Hepatic stellate cell (primary cell): ENCODE data around the gene KIF4B.
"Not testable (repeated sequence)": the region's sequence is repeated elsewhere in the genome, so short reads cannot be mapped to it uniquely, and the experiment has no call there.

ENCODE experiments used
- DNase-seq: peaks from one replicate; pipeline ENCODE4 v3.0.0; 2011; ENCODE audit warnings: low spot score

The KIF4B gene

GRCh38 chr5:155013526-155013925 is at the start of gene KIF4B:
TSS of gene KIF4B (plus strand) at chr5:155013755. CDS start at chr5:155013860, 105 bp downstream.
- DNase-seq = no peak

- no peak for DNase-seq
Observed at GRCh38 chr5:154966081-154966841, 47.3 kb upstream of the KIF4B start.

DNA sequence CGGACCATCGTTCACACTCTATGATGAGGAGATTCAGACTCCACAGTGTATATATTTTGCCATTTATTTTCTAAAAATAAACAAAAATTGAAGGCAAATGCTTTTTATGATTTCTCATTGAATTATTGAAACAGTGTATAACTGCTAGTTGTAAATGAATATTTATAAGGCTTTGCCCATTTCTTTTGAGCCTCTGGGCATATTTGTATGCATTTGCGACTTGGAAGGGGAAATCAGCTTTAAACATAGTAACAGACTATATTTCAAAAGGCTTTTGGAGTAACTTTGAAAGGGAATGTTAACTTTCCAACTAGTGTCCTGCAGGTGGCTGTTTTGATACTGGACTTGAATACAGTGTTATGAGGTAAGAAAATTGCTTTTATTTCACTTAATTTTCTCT is 46.7 kb upstream of the KIF4B start:
- no peak for DNase-seq

DNA sequence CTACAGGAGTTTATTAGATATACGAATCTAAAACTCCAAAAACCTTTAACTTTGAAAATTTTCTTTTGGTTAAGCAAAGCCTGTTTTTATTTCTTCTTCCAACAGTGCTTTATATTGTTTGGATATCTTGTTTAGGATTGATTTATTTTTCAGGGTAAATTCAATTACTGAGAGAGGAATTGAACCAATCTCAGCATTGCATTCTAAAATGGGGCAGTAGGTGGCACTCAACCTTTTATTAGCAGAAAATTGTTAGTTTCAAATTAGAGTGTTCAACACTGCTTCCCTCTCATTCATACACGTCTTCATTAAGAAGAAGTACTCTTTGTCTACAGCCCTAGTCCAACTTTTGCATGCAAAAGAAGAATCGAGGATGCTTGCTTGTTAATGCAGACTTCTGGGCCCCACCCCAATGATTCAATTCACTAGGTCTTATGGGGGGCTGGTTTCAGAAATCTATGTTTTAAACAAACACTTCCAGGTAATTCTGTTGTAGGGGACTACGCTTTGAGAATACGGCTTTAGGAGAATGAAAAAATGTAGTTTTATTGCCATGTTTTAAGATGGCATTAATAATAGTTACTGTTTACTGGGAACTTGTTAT is 46.0 kb upstream of the KIF4B start:
- DNase-seq = peak; percentile 19

DNA sequence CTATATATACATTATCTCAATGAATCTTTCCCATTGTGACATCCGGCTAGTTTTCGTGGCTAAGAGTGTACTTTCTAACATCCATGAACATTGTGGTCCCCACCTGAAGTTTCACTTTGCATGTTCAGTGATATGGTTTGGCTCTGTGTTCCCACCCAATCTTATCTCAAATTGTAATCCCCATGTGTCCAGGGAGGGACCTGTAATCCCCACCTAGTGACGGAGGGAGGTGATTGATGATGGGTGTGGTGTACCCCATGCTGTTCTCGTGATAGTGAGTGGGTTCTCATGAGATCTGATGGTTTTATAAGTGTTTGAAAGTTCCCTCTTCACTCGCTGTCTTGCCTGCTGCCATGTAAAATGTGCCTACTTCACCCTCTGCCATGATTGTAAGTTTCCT is 44.6 kb upstream of the KIF4B start:
- DNase-seq = no peak

DNA sequence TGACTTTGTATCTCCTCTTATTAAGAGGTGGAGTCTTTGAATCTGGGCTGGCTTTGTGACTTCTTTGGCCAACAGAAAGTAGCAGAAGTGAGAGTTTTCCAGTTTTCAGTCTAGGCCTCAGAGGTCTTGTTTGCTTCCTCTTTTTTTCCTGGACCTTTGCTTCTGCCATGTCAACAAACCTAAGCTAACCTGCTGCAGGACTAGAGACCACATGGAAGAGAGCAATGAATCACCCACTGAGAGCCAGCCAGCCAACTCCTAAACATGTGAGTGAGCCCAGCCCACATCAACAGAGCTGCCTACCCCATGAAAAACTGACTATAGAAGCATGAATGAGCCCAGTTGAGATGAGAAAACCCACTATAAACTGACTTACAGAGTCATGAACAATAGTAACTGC is 42.8 kb upstream of the KIF4B start:
- no peak for DNase-seq

DNA sequence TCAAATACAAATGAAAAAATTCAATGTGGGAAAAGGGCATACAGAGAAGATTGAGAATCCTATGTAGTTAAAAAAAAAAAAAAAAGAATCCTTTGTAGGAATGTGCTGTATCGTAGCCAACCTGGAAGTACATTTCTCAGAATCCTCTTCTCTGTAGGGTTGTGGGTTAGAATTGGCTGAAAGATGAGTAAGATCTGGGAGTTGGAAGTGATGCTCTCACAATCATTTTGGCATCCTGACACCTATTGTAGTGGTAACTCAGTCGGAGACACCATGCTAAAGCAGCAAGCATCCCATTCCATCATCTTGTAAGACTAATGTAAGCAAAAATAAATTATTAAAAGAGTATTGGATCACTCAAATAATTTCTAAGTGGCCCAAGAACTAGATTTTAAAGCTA is 42.1 kb upstream of the KIF4B start:
- DNase-seq = no peak

GRCh38 chr5:154972476-154973080 is 41.0 kb upstream of the KIF4B start:
- DNase-seq = peak; percentile 38

DNA sequence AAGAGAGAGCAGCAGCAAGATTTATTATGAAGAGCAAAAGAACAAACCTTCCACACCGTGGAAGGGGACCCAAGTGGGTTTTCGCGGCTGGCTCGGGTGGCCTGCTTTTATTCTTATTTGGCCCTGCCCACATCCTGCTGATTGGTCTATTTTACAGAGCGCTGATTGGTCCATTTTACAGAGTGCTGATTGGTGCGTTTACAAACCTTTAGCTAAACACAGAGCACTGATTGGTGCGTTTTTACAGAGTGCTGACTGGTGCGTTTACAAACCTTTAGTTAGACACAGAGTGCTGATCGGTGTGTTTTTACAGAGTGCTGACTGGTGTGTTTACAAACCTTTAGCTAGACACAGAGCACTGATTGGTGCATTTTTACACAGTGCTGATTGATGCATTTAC is 37.5 kb upstream of the KIF4B start:
- not testable (repeated sequence) for DNase-seq

DNA sequence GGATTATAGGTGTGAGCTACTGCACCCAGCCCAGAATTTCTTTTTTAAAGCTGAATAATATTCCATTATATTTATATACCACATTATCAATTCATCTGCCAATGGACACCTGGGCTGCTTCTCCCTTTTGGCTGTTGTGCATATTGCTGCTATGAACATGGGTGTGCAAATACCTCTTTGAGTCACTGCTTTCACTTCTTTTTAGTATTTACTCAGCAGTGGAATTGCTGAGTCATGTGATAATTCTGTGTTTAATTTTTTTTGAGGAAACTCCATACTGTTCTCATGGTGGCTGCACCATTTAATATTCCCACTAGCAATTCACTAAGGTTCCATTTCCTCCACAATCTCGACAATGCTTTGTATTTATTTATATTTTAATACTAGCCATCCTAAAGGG is 36.1 kb upstream of the KIF4B start:
- no peak for DNase-seq

- DNase-seq = not testable (repeated sequence)
Observed at GRCh38 chr5:154978294-154978693, 35.3 kb upstream of the KIF4B start.

- no peak for DNase-seq
Observed at GRCh38 chr5:154984946-154985516, 28.5 kb upstream of the KIF4B start.

GRCh38 chr5:154986151-154986550 is 27.4 kb upstream of the KIF4B start:
- no peak for DNase-seq

DNA sequence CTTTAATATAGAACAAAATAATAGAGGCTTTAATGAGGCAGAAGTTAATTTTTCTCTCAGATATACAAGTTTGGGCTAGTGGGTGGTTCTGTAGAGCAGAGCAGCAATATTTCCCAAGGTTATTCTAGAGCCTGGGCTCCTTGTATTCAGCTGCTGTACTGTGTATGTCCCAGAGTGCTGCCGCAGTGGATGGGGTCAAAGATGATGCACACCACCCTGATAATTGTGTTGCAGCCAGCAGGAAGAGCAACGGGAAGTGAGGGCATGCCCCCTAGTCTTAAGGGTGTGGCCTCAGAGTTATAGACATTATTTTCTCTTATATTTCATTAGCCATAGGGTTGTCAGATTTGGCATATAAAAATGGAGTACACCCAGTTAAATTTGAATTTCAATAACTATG is 23.9 kb upstream of the KIF4B start:
- DNase-seq = no peak

DNA sequence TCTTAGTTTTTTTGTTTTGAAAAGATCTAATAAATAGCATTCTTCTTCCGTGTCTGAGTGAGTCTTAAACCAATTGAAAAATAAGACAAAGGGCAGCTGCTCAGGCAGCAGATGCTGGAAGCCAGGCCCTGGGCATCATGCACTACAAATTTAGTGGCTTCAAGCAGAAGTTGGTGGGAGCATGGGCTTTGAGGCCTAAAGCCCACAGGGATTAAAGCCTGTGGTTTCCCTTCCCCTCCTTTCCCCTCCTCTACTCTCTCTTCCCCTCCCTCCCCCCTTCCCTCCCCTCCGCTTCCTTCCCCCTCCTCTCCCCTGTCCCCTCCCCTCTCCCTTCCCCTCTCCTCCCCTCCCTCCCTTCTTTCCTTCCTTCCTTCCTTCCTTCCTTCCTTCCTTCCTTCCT is 20.1 kb upstream of the KIF4B start:
- no peak for DNase-seq

- DNase-seq = no peak
Observed at GRCh38 chr5:154995679-154996078, 17.9 kb upstream of the KIF4B start.

DNA sequence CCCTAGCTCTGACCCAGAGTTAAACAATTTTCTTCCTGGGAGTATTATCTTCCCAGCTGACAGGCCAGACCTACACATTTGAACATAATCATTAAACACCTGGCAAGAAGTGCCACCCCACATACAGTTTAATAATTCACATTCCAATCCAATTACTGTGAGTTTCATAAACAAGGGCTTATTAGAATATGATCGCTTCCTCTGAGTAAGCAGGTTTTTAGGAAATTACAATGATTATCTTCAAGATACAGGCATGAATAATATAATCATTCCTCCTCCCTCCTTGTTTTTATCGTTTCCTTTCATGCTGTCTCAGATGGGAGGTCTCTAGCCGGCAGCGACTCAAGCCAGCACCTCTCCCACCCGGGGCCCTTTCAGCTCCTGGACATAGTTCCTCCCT is 15.8 kb upstream of the KIF4B start:
- DNase-seq = no peak

- no peak for DNase-seq
Observed at GRCh38 chr5:154999865-155000264, 13.7 kb upstream of the KIF4B start.

DNA sequence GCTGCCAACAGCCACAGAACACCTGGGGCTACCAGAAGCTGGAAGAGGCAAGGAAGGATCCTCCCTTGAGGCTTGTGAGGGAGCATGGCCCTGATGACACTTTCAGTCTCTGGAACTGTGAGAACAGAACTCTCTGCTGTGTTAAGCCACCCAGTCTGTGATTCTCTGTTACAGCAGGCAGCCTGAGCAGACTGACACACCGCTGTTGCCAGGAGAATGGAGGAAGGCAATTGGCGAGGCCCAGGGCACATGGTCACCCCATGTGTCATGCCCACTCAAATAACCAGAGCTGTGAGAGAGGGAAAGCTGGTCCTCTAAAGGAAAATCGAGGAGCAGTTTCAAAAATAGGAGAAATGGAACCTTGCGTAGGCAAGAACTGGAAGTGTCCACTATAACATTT is 12.0 kb upstream of the KIF4B start:
- DNase-seq = no peak

- DNase-seq = not testable (repeated sequence)
Observed at GRCh38 chr5:155002722-155003121, 10.8 kb upstream of the KIF4B start.

DNA sequence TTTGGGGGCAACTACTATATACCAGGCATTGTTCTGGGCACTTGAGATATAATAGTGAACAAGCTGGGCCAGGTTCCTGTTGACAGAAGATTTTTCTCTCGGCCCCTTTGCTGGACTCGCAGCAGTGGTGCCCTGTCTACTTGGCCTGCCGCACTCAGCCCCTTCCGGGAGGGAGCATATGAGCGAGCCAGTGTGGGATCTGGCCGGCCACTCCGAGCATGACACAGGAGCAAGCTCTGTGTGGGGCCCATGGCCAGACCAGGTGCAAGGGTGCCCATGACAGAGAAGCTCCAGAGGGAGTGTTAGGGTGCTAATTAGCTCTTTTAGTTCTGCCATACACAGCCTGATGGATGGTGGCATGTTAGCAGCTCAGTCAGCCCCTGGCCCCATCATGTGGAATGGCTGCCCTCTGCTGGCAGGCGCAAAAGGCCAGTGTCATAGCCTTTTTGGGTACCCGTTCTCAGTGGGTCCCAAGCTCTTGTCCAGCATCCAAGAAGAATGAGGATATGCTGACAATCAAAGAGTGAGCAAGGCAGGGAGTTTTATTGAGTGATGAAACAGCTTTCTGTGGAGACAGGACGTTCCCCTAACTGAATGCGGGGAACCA is 9.3 kb upstream of the KIF4B start:
- DNase-seq = no peak

DNA sequence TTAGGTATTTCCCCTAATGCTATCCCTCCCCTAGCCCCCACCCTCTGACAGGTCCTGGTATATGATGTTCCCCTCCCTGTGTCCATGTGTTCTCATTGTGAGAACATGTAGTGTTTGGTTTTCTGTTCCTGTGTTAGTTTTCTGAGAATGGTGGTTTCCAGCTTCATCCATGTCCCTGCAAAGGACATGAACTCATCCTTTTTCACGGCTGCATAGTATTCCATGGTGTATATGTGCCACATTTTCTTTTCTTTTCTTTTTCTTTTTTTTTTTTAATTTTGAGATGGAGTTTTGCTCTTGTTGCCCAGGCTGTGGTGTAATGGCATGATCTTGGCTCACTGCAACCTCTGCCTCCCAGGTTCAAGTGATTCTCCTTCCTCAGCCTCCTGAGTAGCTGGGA is 7.3 kb upstream of the KIF4B start:
- not testable (repeated sequence) for DNase-seq

DNA sequence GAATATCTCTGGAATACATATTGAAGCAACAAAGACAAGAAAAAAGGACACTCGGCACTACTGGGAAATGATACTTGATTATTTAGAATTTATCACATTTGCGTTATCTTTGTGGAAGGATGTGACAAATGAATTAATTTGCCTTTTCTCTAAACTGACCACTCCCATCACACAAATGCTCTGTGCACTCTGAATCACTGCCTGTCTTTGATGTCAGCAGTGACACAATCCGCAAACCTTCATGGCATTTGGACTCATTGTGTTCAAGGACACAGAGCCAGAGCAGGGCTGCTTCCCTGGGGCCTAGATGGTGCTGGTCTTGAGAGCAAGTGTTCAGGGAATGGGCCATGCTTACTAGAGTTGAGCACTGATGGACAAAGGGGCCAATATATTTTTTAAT is 4.9 kb upstream of the KIF4B start:
- no peak for DNase-seq
